Activated CD4-positive, CD25-positive, alpha-beta regulatory T cell treated with anti-CD3 and anti-CD28 coated beads, Interleukin-2, amount 50 U/mL, for 16 hours (primary cell): ENCODE data around the gene PCSK1N.
"Not testable (repeated sequence)": the region's sequence is repeated elsewhere in the genome, so short reads cannot be mapped to it uniquely, and the experiment has no call there.

ENCODE experiments used
- DNase-seq: peaks from one replicate; pipeline ENCODE4 v3.0.0-alpha.2; 2020; ENCODE audit warnings: low read depth, low spot score

PCSK1N gene

GRCh38 chrX:48835524-48836329 lies at the start of gene PCSK1N:
PCSK1N (minus strand) TSS chrX:48835610; CDS start chrX:48835532, 78 bp downstream.
- no peak for DNase-seq

- no peak for DNase-seq
Measured at GRCh38 chrX:48883729-48884128, 48.3 kb upstream of the PCSK1N start.

DNA sequence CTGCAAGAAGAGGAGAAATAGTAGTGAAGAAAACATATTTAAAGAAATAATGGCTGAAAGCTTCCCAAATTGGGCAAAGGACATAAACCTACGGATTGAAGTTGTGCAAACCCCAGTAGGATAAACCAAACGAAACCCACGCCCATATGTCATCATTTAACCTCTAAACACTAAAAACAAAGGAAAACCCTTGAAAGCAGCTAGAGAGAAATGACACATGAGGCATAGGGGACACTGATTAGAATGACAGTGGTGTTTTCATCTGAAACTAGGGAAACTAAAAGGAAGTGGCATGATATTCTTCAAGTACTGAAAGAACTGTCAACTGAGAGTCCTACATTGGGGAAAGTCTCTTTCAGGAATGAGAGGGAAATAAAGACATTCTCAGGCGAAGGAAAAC lies 41.5 kb upstream of the PCSK1N start:
- DNase-seq = not testable (repeated sequence)

DNA sequence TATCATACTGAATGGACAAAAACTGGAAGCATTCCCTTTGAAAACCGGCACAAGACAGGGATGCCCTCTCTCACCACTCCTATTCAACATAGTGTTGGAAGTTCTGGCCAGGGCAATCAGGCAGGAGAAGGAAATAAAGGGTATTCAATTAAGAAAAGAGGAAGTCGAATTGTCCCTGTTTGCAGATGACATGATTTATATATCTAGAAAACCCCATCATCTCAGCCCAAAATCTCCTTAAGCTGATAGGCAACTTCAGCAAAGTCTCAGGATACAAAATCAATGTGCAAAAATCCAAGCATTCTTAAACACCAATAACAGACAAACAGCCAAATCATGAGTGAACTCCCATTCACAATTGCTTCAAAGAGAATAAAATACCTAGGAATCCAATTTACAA lies 36.6 kb upstream of the PCSK1N start:
- not testable (repeated sequence) for DNase-seq

DNA sequence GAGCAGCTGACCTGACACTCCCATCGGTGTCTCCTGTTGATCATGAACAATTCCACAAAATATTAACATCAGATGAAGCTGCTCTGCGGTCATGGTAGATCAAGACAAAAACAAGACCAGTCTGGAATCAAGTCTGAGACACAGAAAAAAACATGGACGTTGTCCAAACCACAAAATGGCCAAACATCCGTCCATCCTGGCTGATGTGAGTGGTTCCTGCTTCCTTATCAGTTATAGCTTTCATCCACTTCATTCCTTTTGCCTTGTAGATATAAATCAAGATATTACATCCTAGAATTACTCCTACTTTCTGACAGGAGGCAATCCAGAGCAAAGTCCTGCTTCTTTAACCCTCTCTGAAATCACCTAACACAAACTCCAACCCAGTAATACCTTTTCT lies 28.8 kb upstream of the PCSK1N start:
- no peak for DNase-seq

DNA sequence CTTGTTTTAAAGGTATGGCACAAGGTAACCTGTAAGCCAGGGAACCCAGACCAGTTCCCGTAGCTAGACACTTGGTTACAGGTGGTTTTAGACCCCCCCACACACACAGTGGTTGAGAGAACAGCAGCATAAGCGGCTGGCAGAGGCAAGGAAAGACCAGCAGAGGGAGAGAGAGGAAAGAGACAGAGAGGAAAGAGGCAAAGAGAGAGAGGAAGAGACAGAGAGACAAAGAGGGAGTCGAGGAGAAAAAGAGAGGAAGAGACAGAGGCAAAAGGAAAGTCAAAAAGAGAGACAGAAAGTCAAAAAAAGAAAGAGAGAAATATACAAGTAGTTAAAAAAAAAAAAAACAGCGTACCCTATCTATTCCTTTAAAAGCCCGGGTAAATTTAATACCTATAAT lies 19.5 kb upstream of the PCSK1N start:
- DNase-seq = no peak

DNA sequence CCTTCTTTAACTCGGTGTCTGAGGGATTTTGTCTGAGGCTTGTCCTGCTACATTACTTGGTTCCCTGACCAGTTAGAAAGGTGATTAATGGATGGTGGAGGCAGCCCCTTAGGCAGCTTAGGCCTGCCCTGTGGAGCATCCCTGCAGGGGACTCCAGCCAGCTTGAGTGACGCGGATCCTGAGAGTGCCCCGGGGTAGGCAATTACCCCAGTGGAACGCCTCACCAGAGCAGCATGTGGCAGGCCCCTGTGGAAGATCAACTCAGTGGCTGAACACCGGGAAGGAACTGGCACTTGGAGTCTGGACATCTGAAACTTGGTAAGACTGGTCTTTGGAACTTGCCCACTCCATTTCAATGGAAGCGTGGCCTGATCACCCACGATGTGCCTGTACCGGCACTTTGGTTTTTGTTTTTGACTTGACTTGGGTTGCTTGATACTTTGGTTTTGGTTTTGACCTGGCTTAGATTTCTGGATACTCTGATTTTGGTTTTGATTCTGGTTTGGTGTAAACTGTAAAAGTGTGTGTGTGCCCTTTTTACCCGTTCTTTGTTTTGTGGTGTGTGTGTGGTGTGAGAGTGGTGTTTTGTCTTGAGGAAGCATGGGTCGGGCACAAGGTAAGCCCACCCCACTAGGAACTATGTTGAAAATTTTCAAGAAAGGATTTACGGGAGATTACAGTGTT lies 18.9 kb upstream of the PCSK1N start:
- not testable (repeated sequence) for DNase-seq

GRCh38 chrX:48853494-48853893 lies 18.1 kb upstream of the PCSK1N start:
- DNase-seq = not testable (repeated sequence)

DNA sequence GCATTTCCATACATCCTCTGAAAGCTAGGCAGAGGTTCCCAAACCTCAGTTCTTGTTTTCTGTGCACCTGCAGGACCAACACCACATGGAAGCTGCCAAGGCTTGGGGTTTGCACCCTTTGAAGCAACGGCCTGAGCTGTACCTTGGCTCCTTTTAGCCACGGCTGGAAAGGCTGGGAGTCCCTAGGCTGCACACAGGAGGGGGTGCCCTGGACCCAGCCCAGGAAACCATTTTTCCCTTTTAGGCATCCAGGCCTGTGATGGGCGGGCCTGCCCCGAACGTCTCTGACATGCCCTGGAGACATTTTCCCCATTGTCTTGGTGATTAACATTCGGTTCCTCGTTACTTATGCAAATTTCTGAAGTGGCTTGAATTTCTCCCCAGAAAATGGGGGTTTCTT lies 17.4 kb upstream of the PCSK1N start:
- no peak for DNase-seq

DNA sequence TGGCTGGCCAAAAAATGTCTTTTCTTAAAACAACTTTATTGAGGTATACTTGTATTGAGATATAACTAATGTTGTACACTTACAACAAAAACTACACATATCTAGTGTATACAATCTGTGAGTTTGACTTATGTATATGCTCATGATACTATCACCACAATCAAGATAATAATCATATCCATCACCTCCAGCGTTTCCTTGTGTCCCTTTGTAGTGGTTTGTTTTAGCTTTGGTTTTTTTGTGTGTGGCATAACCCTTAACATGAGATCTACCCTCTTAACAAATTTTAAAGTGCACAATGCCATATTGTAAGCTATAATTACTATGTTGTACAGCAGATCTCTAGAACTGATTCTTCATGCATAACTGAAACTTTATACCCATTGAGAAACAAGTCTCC lies 13.4 kb upstream of the PCSK1N start:
- no peak for DNase-seq

- no peak for DNase-seq
Measured at GRCh38 chrX:48839686-48840085, 4.3 kb upstream of the PCSK1N start.

GRCh38 chrX:48834383-48834709 lies 1.1 kb downstream of the PCSK1N start:
- no peak for DNase-seq

DNA sequence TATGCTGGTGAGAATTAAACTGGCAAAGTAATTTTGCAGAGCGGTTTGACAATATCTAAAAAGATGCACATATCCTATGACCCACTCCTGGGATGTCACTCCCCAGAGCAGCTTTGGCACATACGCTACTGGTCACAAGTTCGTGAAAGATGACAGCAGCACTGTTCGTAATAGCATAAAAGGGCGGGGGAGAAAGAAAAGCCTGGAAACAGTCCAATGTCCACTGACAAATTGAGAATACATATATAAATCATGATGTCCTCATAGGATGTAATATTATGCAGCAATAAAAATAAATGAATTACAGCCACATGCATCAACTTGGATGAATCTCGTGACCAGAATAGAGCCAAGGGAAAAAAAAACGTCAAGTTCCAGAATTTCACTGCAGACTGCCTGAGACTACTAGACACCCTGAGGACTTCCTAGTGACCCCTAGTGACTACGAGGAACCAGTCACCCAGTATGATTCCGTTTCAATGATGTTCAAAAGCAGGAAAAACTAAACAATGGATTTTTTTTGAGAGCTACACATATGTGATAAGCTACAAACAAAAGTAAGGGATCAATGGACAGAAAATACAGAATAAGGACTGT lies 1.8 kb downstream of the PCSK1N start:
- DNase-seq = no peak

- no peak for DNase-seq
Measured at GRCh38 chrX:48831909-48832291, 3.5 kb downstream of the PCSK1N start.

DNA sequence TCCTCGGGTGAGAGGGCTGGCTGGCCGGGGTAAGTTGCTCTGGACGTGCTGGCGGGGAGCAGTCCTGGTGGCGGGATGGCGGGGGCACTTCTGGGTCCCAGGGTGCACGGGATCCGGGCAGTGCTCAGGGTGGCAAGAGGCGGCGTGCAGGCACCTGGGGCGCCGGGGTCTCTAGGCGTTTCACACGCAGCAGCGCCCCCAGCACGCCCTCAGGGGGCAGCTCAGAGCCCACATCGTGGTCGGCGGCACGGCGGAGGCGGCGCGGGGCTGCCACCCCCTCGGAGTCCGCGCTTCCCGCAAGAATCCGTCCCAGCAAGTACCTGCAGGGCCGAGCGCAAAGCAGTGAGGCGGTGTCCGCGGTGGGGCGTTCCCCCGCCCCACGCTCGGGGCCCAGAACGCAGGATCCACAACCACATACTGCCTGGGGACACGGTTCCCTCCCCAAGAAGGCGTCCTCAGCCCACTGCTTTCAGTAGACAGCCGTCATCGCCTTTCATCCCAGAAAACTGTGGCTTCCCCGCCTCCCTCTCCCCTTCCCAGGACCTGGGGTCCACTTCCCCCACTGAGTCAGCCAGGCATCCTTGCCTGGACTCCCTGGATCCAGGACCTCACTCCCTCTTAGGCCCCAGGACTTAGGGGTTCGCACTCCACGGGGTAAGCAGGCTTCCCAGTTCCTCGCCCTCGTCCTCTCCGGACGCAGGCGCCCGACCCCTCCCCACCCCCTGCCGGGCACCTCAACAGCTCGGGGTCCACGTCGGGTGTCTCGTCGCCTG lies 4.1 kb downstream of the PCSK1N start:
- no peak for DNase-seq

GRCh38 chrX:48829016-48829735 lies 6.2 kb downstream of the PCSK1N start:
- DNase-seq = no peak

- DNase-seq = no peak
Measured at GRCh38 chrX:48827654-48827968, 7.8 kb downstream of the PCSK1N start.

DNA sequence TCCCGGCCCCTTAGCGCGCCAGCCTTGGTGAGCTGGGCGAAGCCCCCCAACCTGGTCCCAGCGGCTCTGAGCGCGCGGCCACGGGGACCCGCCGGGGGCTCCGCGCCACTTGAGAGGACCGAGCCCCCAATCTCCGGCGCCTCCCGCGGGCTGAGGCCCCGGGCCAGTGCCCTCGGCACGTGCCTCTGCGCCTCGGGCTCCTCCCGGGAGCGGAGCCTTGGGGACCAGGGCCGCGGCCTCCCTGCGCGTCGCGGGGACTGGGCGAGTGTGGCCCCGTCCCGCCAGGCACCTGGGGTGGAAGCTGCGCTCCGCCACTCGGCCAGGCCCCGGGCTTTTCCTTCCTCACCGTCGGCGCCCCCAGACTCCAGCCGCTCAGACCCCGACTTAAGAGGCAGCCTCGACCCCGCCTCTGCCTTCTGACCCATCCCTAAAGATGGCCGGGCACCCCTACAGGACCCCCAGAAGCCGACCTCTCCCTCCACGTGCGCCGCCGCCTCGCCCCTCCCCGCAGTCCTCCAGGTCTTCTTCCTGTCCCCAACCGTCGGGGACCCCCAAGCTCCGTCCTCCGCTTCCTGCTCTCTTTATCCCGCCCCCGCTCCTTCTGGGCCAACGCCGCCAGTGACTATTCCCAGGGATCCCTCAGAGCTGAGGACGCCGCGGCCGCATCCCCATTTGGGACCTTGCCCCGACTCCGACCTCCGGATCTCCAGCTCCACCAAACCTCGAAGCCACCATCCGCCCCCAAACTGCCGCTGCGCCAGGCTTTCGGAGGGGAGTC lies 8.3 kb downstream of the PCSK1N start:
- DNase-seq = no peak

DNA sequence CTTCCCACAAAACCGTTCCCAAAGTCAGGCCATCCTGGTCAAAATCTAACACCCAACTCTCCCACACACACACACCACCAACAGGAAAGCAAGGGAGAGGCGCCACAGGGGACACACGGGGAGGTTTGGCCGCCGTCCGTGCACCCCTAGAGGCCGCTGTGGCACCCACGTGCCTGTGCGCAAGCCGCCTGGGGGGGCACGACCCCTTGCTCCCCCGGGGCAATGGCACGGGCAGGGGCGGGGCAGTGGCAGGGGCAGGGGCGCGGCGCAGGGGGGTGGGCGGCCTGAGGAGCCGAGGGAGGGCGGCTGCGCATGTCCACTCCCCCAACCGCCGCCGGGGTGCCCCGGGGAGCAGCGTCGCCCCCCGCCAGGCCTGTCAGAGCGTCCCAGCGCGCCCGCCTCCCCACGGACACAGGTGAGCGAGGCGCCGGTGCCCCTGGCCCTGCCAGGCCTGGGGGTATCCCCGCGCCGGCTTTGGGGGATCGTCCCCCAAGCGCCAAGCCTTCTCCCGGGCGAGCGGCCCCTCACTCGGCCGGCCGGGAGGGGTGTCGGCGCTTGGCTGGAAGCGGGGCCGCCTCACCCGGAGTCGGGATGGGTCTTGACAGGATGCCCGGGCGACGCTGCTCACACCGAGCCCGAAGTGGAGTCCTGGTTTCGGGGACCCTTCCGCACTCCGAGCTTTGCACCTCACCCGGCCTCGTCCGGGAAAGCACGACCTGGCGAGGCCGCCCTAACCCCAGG lies 9.1 kb downstream of the PCSK1N start, which contains the start of gene ERAS:
TSS of gene ERAS (plus strand) at position 379 of the 741 bp plus-strand sequence. CDS start 2,611 bp downstream, outside the sequence.
- no peak for DNase-seq

DNA sequence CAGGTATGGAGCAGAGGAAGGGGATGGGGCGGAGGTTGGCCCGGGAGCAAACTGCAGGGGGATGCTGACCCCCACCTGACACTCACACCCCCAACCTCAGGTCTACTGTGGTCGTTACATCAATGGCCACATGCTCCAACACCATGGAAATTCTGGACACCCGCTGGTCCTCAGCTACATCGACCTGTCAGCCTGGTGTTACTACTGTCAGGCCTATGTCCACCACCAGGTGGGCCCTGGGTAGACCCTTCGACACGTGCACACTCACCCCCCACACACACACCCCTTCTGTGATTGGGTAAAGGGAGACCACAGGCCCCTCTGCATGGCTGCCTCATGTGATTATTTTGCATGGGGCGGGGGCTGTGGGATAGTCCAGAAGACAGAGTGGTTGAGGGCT lies 11.3 kb downstream of the PCSK1N start:
- DNase-seq = no peak
